ENCODE data around the gene TFCP2. TPM values are rescaled to one million over a fixed set of nuclear protein-coding genes. Genes with fewer than 3 reads are reported as not detected.

TFCP2 gene
- polyA plus RNA-seq, 3 donors, result 7.1 to 25.4 (median 14.2) TPM

GRCh38 chr12:51077930-51078329, 95.0 kb downstream of the TFCP2 start:
- intact Hi-C loops (cut with micrococcal nuclease), result no loop called here
- Mint-ChIP-seq H3K9me3 (peaks cover 0 to 3% (median 0%) of the 10 kb centered on the region in 7 donors), H3K4me3 (no peak overlapping the region), H3K27me3 (ENCODE audit: low read depth in 3 of 3) (no peaks in the 10 kb centered on the region), H3K36me3 (peaks cover 27 to 33% of the 10 kb centered on the region in 2 donors), H3K4me1 (peaks cover 14% of the 10 kb centered on the region), H3K27ac (no peak overlapping the region)
- no peak overlapping the region for H3K4me2 ChIP-seq (replicated peaks; ENCODE audit: extremely low read depth, low read length, poor library complexity, severe bottlenecking)
- no peak for DNase-seq
- H3K9ac ChIP-seq (ENCODE audit: insufficient read depth, low read length, poor library complexity, severe bottlenecking), result no peak overlapping the region
- 70% methylated on average over 1 of the region's 5 CpGs for WGBS (ENCODE audit: insufficient coverage)
- peaks cover 17% of the 10 kb centered on the region for H3K79me2 ChIP-seq (ENCODE audit: insufficient read depth, low read length)
- peaks cover 8 to 29% of the 10 kb centered on the region in 2 donors for H3K36me3 ChIP-seq (replicated peaks in 1 of 2; ENCODE audit: control insufficient read depth in 1 of 2, insufficient read depth in 2 of 2, low read length in 2 of 2)
- H2AFZ ChIP-seq (ENCODE audit: insufficient read depth, low read depth, low read length, poor library complexity, severe bottlenecking), result no peak overlapping the region
- H3K27me3 ChIP-seq (ENCODE audit: control insufficient read depth in 2 of 2, insufficient read depth in 2 of 2, low read length in 2 of 2), result no peaks in the 10 kb centered on the region
- no peaks in the 10 kb centered on the region for H3K9me3 ChIP-seq (replicated peaks in 1 of 2; ENCODE audit: control insufficient read depth in 1 of 2, insufficient read depth in 1 of 2, low read length in 2 of 2)
- H3K4me3 ChIP-seq (replicated peaks in 1 of 3; ENCODE audit: low read depth in 2 of 3, low read length in 3 of 3), result no peak overlapping the region
- no peak overlapping the region for H3K27ac ChIP-seq (ENCODE audit: low read depth in 1 of 2, low read length in 2 of 2)
- peaks cover 10 to 14% of the 10 kb centered on the region in 2 donors for H3K4me1 ChIP-seq (ENCODE audit: control insufficient read depth in 1 of 2, insufficient read depth in 2 of 2, low read length in 2 of 2)
- peaks cover 28% of the 10 kb centered on the region for H4K20me1 ChIP-seq (ENCODE audit: insufficient read depth, low read length)
- no peak for TF ChIP-seq CTCF (IDR thresholded peaks at IDR 0.05)

- H3K4me2 ChIP-seq (replicated peaks; ENCODE audit: extremely low read depth, low read length, poor library complexity, severe bottlenecking), result no peak overlapping the region
- TF ChIP-seq CTCF (IDR thresholded peaks at IDR 0.05), result no peak
- intact Hi-C loops (cut with micrococcal nuclease), result no loop called here
- H3K9me3 Mint-ChIP-seq, result peaks cover 0 to 3% (median 0%) of the 10 kb centered on the region in 7 donors
- no peak overlapping the region for H3K27ac Mint-ChIP-seq
- H3K79me2 ChIP-seq (ENCODE audit: insufficient read depth, low read length), result peaks cover 3% of the 10 kb centered on the region
- no peaks in the 10 kb centered on the region for H3K4me1 ChIP-seq (ENCODE audit: control insufficient read depth in 1 of 2, insufficient read depth in 2 of 2, low read length in 2 of 2)
- no peak overlapping the region for H3K9ac ChIP-seq (ENCODE audit: insufficient read depth, low read length, poor library complexity, severe bottlenecking)
- 77% methylated on average over 7 of the region's 10 CpGs for WGBS (ENCODE audit: insufficient coverage)
- H3K36me3 Mint-ChIP-seq, result peaks cover 37 to 48% of the 10 kb centered on the region in 2 donors
- H3K4me3 ChIP-seq (replicated peaks in 1 of 3; ENCODE audit: low read depth in 2 of 3, low read length in 3 of 3), result no peak overlapping the region
- no peak for DNase-seq
- no peak overlapping the region for H2AFZ ChIP-seq (ENCODE audit: insufficient read depth, low read depth, low read length, poor library complexity, severe bottlenecking)
- no peaks in the 10 kb centered on the region for H3K4me1 Mint-ChIP-seq
- no peaks in the 10 kb centered on the region for H3K9me3 ChIP-seq (replicated peaks in 1 of 2; ENCODE audit: control insufficient read depth in 1 of 2, insufficient read depth in 1 of 2, low read length in 2 of 2)
- no peaks in the 10 kb centered on the region for H3K27me3 ChIP-seq (ENCODE audit: control insufficient read depth in 2 of 2, insufficient read depth in 2 of 2, low read length in 2 of 2)
- H3K27me3 Mint-ChIP-seq (ENCODE audit: low read depth in 3 of 3), result no peaks in the 10 kb centered on the region
- no peak overlapping the region for H3K27ac ChIP-seq (ENCODE audit: low read depth in 1 of 2, low read length in 2 of 2)
- H3K36me3 ChIP-seq (replicated peaks in 1 of 2; ENCODE audit: control insufficient read depth in 1 of 2, insufficient read depth in 2 of 2, low read length in 2 of 2), result peaks cover 19 to 42% of the 10 kb centered on the region in 2 donors
- no peak overlapping the region for H3K4me3 Mint-ChIP-seq
- H4K20me1 ChIP-seq (ENCODE audit: insufficient read depth, low read length), result peaks cover 26% of the 10 kb centered on the region
These were observed 96.6 kb downstream of the TFCP2 start for GRCh38 chr12:51076236-51076930.
